GM21390 (cell line): Measurements from ENCODE around the gene CHST11.
"Not testable (repeated sequence)": the region's sequence is repeated elsewhere in the genome, so short reads cannot be mapped to it uniquely, and the experiment has no call there.

Experiments used
- ATAC-seq: cut with Tn5 transposase; IDR thresholded peaks from one replicate; pipeline ENCODE4 v1.9.1; 2021; ENCODE audit not compliant: unreplicated experiment

CHST11 gene

GRCh38 chr12:104555648-104556047 lies 98.9 kb downstream of the CHST11 start:
- ATAC-seq, result no peak

- no peak for ATAC-seq
These were observed 100.9 kb downstream of the CHST11 start for GRCh38 chr12:104557488-104558195.

GRCh38 chr12:104560881-104561280 lies 104.1 kb downstream of the CHST11 start:
- no peak for ATAC-seq

GRCh38 chr12:104562763-104563162 lies 106.0 kb downstream of the CHST11 start:
- no peak for ATAC-seq

DNA sequence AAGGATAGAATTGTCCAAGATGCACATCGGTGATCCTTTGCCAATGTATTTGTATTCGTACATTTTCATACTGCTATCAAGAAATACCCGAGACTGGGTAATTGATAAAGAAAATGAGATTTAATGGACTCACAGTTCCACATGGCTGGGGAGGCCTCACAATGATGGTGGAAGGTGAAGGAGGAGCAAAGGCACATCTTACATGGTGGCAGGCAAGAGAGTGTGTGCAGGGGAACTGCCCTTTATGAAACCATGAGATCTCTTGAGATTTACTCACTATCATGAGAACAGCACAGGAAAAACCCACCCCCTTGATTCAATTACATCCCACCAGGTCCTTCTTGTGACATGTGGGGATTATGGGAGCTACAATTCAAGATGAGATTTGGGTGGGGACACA lies 107.9 kb downstream of the CHST11 start:
- ATAC-seq, result not testable (repeated sequence)

GRCh38 chr12:104565606-104566243 lies 109.0 kb downstream of the CHST11 start:
- ATAC-seq, result no peak

GRCh38 chr12:104566244-104566993 lies 109.7 kb downstream of the CHST11 start:
- ATAC-seq, result no peak

GRCh38 chr12:104567832-104568486 lies 111.2 kb downstream of the CHST11 start:
- ATAC-seq, result no peak

GRCh38 chr12:104568487-104568868 lies 111.7 kb downstream of the CHST11 start:
- ATAC-seq, result no peak

GRCh38 chr12:104568935-104569334 lies 112.2 kb downstream of the CHST11 start:
- ATAC-seq, result no peak

DNA sequence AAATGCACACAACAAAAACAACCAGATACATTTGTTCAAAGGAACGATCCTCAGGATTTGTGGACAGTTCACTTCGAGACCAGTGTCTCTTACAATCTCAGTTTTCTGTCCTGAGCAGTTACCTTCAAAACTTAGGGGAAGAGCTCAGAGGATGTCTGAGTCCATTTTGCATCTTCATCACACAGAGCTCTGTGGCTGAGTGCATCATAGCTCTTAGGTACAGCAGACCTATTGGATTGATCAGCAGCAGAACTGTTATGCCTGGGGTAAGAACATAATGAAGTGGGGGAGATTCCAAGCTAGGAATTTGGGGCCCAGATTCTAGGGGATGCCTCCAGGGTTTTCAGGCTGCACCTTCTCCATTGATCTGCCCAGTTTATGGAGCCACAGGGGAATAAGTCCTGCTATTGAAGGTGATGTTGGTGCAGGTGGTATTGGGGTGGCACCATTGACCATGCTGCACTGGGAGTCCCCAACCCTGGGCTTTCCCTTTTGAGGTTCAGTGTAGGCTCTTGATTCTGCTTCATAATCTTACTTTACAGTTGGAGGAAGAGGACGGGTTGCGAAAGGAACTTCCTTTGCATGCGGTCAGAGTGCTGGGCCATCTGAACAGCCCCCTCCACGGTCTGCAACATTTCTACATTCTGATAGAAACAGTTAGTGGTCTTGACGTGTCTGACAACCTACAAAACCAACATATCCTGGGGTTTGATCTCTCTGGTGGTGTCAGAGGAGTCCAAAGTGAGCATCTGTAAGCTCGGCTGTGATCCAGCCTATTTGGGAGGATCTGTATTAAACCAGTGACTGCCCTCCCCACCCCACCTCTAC lies 112.8 kb downstream of the CHST11 start:
- ATAC-seq, result peak; percentile 72

GRCh38 chr12:104570174-104570907 lies 113.6 kb downstream of the CHST11 start:
- ATAC-seq, result peak; percentile 24

GRCh38 chr12:104571328-104571727 lies 114.6 kb downstream of the CHST11 start:
- no peak for ATAC-seq

DNA sequence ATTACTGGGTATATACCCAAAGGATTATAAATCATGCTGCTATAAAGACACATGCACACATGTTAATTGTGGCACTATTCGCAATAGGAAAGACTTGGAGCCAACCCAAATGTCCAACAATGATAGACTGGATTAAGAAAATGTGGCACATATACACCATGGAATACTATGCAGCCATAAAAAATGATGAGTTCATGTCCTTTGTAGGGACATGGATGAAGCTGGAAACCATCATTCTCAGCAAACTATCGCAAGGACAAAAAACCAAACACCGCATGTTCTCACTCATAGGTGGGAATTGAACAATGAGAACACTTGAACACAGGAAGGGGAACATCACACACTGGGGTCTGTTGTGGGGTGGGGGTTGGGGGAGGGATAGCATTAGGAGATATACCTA lies 117.6 kb downstream of the CHST11 start:
- not testable (repeated sequence) for ATAC-seq

DNA sequence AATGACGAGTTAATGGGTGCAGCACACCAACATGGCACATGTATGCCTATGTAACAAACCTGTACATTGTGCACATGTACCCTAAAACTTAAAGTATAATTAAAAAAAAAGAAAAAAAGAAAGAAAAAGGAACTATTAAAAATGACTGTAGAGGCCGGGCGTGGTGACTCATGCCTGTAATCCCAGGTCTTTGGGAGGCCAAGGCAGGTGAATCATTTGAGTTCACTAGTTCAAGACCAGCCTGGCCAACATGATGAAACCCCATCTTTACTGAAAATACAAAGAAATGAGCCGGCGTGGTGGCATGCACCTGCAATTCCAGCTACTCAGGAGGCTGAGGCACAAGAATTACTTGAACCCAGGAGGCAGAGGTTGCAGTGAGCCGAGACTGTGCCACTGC lies 118.0 kb downstream of the CHST11 start:
- not testable (repeated sequence) for ATAC-seq

DNA sequence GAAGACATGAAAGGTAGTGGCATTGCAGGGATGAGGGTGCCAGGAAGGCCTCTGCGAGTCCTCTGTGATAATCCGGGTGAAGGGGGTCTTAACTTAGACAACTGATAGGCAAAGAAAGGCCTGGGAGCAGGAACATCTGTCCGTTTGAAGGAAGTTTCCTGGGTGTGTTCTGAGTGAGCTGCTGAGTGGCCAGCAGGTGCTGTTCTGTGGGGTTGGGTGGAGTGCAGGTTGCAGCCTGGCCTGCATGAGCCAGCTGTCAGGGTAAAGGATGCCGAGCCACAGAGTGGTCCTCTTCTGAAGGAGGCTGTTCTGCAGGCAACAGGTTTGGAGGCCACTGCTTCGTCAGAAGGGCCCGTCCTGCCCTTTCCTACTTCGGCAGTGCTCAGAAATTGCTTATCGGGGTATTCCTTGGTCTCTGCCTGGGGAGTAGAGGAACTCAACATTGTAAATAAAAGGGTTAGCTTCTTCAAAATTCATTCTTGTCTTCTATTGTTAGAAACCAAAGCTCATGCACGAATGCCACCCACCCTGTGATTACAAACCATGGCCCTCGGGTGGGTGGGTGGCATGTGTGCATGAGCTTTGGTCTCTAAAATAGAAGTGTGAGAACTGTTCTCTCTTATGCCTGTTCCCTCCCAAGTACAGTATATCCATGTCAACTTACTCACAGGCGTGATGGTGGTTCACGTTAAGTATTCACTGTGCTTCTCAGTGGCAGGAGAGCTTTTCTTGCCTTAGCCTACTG lies 118.9 kb downstream of the CHST11 start:
- no peak for ATAC-seq

DNA sequence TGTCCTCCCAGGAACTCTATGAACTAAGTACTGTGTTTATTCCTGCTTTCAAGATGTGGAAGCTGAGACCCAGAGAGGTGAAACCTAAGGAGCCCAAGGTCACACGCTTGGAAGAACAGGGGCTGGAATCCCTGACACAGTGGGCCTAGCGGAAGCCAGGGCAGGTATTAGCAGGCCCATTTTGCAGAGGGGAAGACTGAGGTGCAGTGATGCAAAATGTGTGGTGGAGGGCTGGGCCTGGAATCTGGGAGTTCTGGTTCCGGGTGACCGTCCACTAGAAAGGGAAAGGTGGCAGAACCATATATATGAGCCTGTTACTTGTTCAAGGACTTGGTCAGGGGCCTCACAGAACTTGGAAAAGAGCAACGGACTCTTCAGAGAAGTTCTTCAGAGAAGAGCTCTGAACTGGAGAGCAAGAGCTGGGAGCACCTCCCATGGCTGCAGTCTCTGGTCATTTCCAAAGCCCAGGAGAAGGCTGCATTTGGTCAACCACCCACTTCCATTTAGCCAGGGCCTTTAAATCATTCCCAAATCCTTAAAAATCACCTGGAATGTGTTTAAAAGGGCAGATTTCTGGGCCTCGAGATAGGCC lies 119.5 kb downstream of the CHST11 start:
- no peak for ATAC-seq

GRCh38 chr12:104576980-104577580 lies 120.3 kb downstream of the CHST11 start:
- no peak for ATAC-seq
